H1 (cell line): ENCODE results near the gene TEX14. TPM values are rescaled to one million over a fixed set of nuclear protein-coding genes. Genes with fewer than 3 reads are reported as not detected.

Source experiments
- CTCF ChIA-PET: fragments of 300-600 bp; sonication (Branson Sonifier 250); formaldehyde crosslinking; loops from one replicate; lab custom pipeline; 2021; ENCODE audit not compliant: partially characterized antibody; lab: Charles Lee
- POLR2A ChIA-PET: fragments of 300-600 bp; sonication (Branson Sonifier 250); formaldehyde crosslinking; loops from one replicate; lab custom pipeline; 2021; ENCODE audit warnings: inconsistent platforms; ENCODE audit not compliant: partially characterized antibody; lab: Charles Lee
- DNase-seq, 2 experiments: peaks; one replicate each; pipeline versions ENCODE4 v3.0.0 to v3.0.0-alpha.2; 2010 to 2022; ENCODE audit warnings: low spot score in 2 of 2, low read depth in 1 of 2, mixed read lengths in 1 of 2
- FAIRE-seq: peaks from 2 replicates; lab custom pipeline; 2011; peaks lifted over from hg19 to GRCh38; lab: Jason Lieb, UNC
- H2AFZ ChIP-seq: 2 replicates; pipeline ENCODE4 v1.8.1; 2012; ENCODE audit warnings: low read length, inconsistent platforms
- H2AK5ac ChIP-seq: 2 replicates; pipeline ENCODE4 v1.6.1; 2013; ENCODE audit warnings: low read depth, low read length
- H2BK120ac ChIP-seq: replicated peaks from 2 replicates; pipeline ENCODE3; 2013; ENCODE audit warnings: low read depth, low read length, inconsistent platforms
- H2BK12ac ChIP-seq: 2 replicates; pipeline ENCODE4 v1.6.1; 2013; ENCODE audit warnings: low read depth, low read length
- H2BK15ac ChIP-seq: 2 replicates; pipeline ENCODE4 v1.6.1; 2013; ENCODE audit warnings: low read length
- H2BK20ac ChIP-seq: 2 replicates; pipeline ENCODE4 v1.6.1; 2013; ENCODE audit warnings: low read length
- H2BK5ac ChIP-seq: 2 replicates; pipeline ENCODE4 v1.6.1; 2013; ENCODE audit warnings: low read depth, low read length
- H3K14ac ChIP-seq: 2 replicates; pipeline ENCODE4 v1.6.1; 2013; ENCODE audit warnings: inconsistent platforms; ENCODE audit not compliant: insufficient read length
- H3K18ac ChIP-seq: 2 replicates; pipeline ENCODE4 v1.6.1; 2013; ENCODE audit warnings: low read length; ENCODE audit errors: extremely low read depth
- H3K23ac ChIP-seq: 2 replicates; pipeline ENCODE4 v1.6.1; 2013; ENCODE audit warnings: inconsistent platforms; ENCODE audit not compliant: insufficient read length
- H3K23me2 ChIP-seq: 2 replicates; pipeline ENCODE4 v1.6.1; 2013; ENCODE audit warnings: low read depth, low read length
- H3K27ac ChIP-seq: 2 replicates; pipeline ENCODE4 v1.6.1; 2011; ENCODE audit warnings: low read depth, low read length, inconsistent platforms
- H3K27me3 ChIP-seq, 4 experiments: replicated peaks in 1 of 4; 1 replicate in 1 of 4; 2 replicates in 3 of 4; pipeline versions ENCODE4 v1.6.1 to v1.8.1; 2011 to 2013; ENCODE audit warnings: low read length in 3 of 4, mild to moderate bottlenecking in 3 of 4, inconsistent platforms in 2 of 4, mixed read lengths in 2 of 4, moderate library complexity in 1 of 4; ENCODE audit not compliant: control insufficient read depth in 3 of 4, insufficient read depth in 3 of 4; ENCODE audit errors: extremely low read depth in 1 of 4
- H3K36me3 ChIP-seq, 4 experiments: 2 replicates each; pipeline versions ENCODE4 v1.6.1 to v1.8.1; 2011 to 2013; ENCODE audit warnings: mild to moderate bottlenecking in 4 of 4, low read length in 3 of 4, moderate library complexity in 2 of 4, control low read depth in 1 of 4, inconsistent platforms in 1 of 4; ENCODE audit not compliant: insufficient read depth in 4 of 4, control insufficient read depth in 2 of 4
- H3K4ac ChIP-seq: replicated peaks from 2 replicates; pipeline ENCODE3; 2013; ENCODE audit warnings: low read length, low read depth, mixed read lengths, inconsistent platforms; ENCODE audit not compliant: insufficient read length
- H3K4me1 ChIP-seq, 4 experiments: replicated peaks in 1 of 4; 1 replicate in 1 of 4; 2 replicates in 3 of 4; pipeline versions ENCODE4 v1.6.1 to v1.8.1; 2011 to 2013; ENCODE audit warnings: low read length in 3 of 4, inconsistent platforms in 2 of 4, mixed read lengths in 1 of 4; ENCODE audit not compliant: insufficient read depth in 4 of 4, control insufficient read depth in 3 of 4
- H3K4me2 ChIP-seq, 2 experiments: 2 replicates each; pipeline versions ENCODE4 v1.6.1 to v1.8.1; 2011 to 2013; ENCODE audit warnings: low read depth in 2 of 2, low read length in 2 of 2, control low read depth in 1 of 2, inconsistent platforms in 1 of 2, mild to moderate bottlenecking in 1 of 2; ENCODE audit not compliant: insufficient read depth in 1 of 2
- H3K4me3 ChIP-seq, 4 experiments: fragments of 200-600, 300-600 bp in 1 of 4; sonication (generic), shearing (Covaris generic), sonication (Bioruptor Twin) in 1 of 4; 2 replicates each; pipeline versions ENCODE4 v1.5.1 to v1.8.1; 2011 to 2016; ENCODE audit warnings: low read length in 4 of 4, low read depth in 3 of 4, control low read depth in 2 of 4, inconsistent platforms in 2 of 4, mild to moderate bottlenecking in 2 of 4, mixed read lengths in 1 of 4, moderate library complexity in 1 of 4; ENCODE audit not compliant: insufficient read depth in 2 of 4; ENCODE audit errors: extremely low read depth in 1 of 4
- H3K56ac ChIP-seq: replicated peaks from 2 replicates; pipeline ENCODE3; 2013; ENCODE audit warnings: low read depth, mild to moderate bottlenecking, mixed read lengths, low read length, inconsistent platforms; ENCODE audit not compliant: insufficient read length
- H3K79me1 ChIP-seq: 2 replicates; pipeline ENCODE4 v1.6.1; 2013; ENCODE audit warnings: low read depth, low read length, control low read depth
- H3K79me2 ChIP-seq, 2 experiments: 2 replicates each; pipeline versions ENCODE4 v1.6.1 to v1.8.1; 2012 to 2013; ENCODE audit warnings: low read length in 2 of 2, mild to moderate bottlenecking in 2 of 2, inconsistent platforms in 1 of 2; ENCODE audit not compliant: insufficient read depth in 2 of 2, control insufficient read depth in 1 of 2
- H3K9ac ChIP-seq, 4 experiments: replicated peaks in 1 of 4; 1 replicate in 1 of 4; 2 replicates in 3 of 4; pipeline versions ENCODE4 v1.6.1 to v1.8.1; 2011 to 2013; ENCODE audit warnings: low read depth in 3 of 4, low read length in 3 of 4, control low read depth in 2 of 4, mild to moderate bottlenecking in 2 of 4, moderate library complexity in 2 of 4, inconsistent platforms in 1 of 4; ENCODE audit errors: extremely low read depth in 1 of 4
- H3K9me3 ChIP-seq, 2 experiments: 2 replicates each; pipeline versions ENCODE4 v1.6.1 to v1.8.1; 2012 to 2013; ENCODE audit warnings: mild to moderate bottlenecking in 2 of 2, moderate library complexity in 2 of 2, control low read depth in 1 of 2, inconsistent platforms in 1 of 2, low read depth in 1 of 2, low read length in 1 of 2, mixed read lengths in 1 of 2; ENCODE audit not compliant: insufficient read depth in 2 of 2
- H4K20me1 ChIP-seq, 2 experiments: replicated peaks in 1 of 2; 2 replicates each; pipeline versions ENCODE3 to v1.8.1; 2011 to 2013; ENCODE audit warnings: inconsistent platforms in 2 of 2, low read length in 2 of 2, mild to moderate bottlenecking in 1 of 2; ENCODE audit not compliant: insufficient read depth in 2 of 2, control insufficient read depth in 1 of 2
- H4K5ac ChIP-seq: 2 replicates; pipeline ENCODE4 v1.6.1; 2013; ENCODE audit warnings: low read length, low read depth, mixed read lengths, inconsistent platforms; ENCODE audit not compliant: insufficient read length
- H4K8ac ChIP-seq: 2 replicates; pipeline ENCODE4 v1.8.0; 2013; ENCODE audit warnings: mild to moderate bottlenecking, moderate library complexity, low read length, inconsistent platforms; ENCODE audit not compliant: insufficient read depth; ENCODE audit errors: extremely low read depth
- H4K91ac ChIP-seq: replicated peaks from 2 replicates; pipeline ENCODE3; 2013; ENCODE audit warnings: low read length, mixed read lengths, inconsistent platforms; ENCODE audit not compliant: insufficient read length
- NRF1 ChIP-seq: IDR thresholded peaks from 2 replicates; pipeline ENCODE4 v1.6.1; 2011; ENCODE audit warnings: mild to moderate bottlenecking, low read depth, low read length, improper control_type of control experiment
- WGBS, 2 experiments: shearing (Covaris generic) in 1 of 2; methylation state at CpG; one replicate each; pipeline versions ENCODE4 v1.1.6 to v1.1.7; 2013 to 2015; ENCODE audit warnings: low lambda C conversion rate in 2 of 2, mixed read lengths in 2 of 2, inconsistent platforms in 1 of 2, low coverage in 1 of 2, missing lambda C conversion rate in 1 of 2; ENCODE audit not compliant: insufficient replicate concordance in 2 of 2, insufficient coverage in 1 of 2, insufficient read length in 1 of 2; ENCODE audit errors: extremely low coverage in 1 of 2, missing lambda C conversion rate in 1 of 2; 5-methylcytosine and 5-hydroxymethylcytosine counted together
- polyA plus RNA-seq, 7 experiments: library from polyadenylated mRNA; depleted of rRNA in 3 of 7; stranded (reverse) in 5 of 7; unstranded in 2 of 7; fragments of >200 nt in 5 of 7; fragments of 200-250 nt in 2 of 7; gene quantifications; 1 replicate in 5 of 7; 2 replicates in 1 of 7; 4 replicates in 1 of 7; pipeline versions ENCODE4 v1.2.1 to v1.2.3, GENCODE V29; 2011 to 2013; ENCODE audit warnings: missing spikeins in 2 of 7, mixed read lengths in 2 of 7
- total RNA-seq: library from RNA; stranded (reverse); fragmentation: NEBNext Ultra II Directional; extraction: Animal tissue kit (Norgen Biotek cat#: 25700); gene quantifications from 2 replicates; pipeline ENCODE4 v1.2.1, GENCODE V29; 2021

TEX14 gene
- total and polyA plus RNA-seq, 2 of the 8 experiments (the other 6 are each of a cell fraction or from before 2014, with no cell fraction given): 0.83 to 2.5 TPM

- no peak overlapping the region for H3K9ac ChIP-seq
- no peaks in the 10 kb centered on the region for H4K20me1 ChIP-seq
- H2BK15ac ChIP-seq: no peak overlapping the region
- no peak for DNase-seq
- no peaks in the 10 kb centered on the region for H3K27me3 ChIP-seq
- H4K5ac ChIP-seq: no peak overlapping the region
- H3K4me3 ChIP-seq: no peak overlapping the region
- H3K36me3 ChIP-seq: no peaks in the 10 kb centered on the region
- H3K9me3 ChIP-seq: no peaks in the 10 kb centered on the region
- H2BK20ac ChIP-seq: no peak overlapping the region
- POLR2A ChIA-PET: interaction anchor here (0.9 to 12.3 kb wide), 3 partner anchors 8 to 45 kb away, joined by 4 to 96 read pairs (median 9); no protein-coding TSS in a partner anchor
- H2BK120ac ChIP-seq: no peak overlapping the region
- H2AFZ ChIP-seq: no peak overlapping the region; the same call in 1 of the 2 replicates
- H2BK5ac ChIP-seq: no peak overlapping the region
- CTCF ChIA-PET: interaction anchor here (0.6 kb wide), 1 partner anchor 90 kb away, joined by 4 read pairs; no protein-coding TSS in a partner anchor
- no peaks in the 10 kb centered on the region for H3K79me1 ChIP-seq
- no peak overlapping the region for H4K91ac ChIP-seq
- FAIRE-seq: no peak
- no peak overlapping the region for H3K4me2 ChIP-seq
- H3K79me2 ChIP-seq: no peaks in the 10 kb centered on the region
- H3K27ac ChIP-seq: no peak overlapping the region
- no peak overlapping the region for H4K8ac ChIP-seq
- WGBS, 2 experiments: 88% methylated on average over 4 of the region's 4 CpGs; no CpG with 5 or more reads in 1 of the 2 experiments
- H2BK12ac ChIP-seq: no peak overlapping the region
- H3K18ac ChIP-seq: no peak overlapping the region
- no peak overlapping the region for H3K23ac ChIP-seq
- TF ChIP-seq NRF1: no peak
- H3K4ac ChIP-seq: no peak overlapping the region
- H3K14ac ChIP-seq: no peak overlapping the region
- no peak overlapping the region for H2AK5ac ChIP-seq
- H3K23me2 ChIP-seq: no peaks in the 10 kb centered on the region
- no peak overlapping the region for H3K56ac ChIP-seq
- H3K4me1 ChIP-seq: no peaks in the 10 kb centered on the region
Measured at GRCh38 chr17:58677194-58677880, 14.5 kb downstream of the TEX14 start.
